ENCODE results near the gene VAT1L. TPM values are rescaled to one million over a fixed set of nuclear protein-coding genes. Genes with fewer than 3 reads are reported as not detected.

Gene VAT1L
- total and polyA plus RNA-seq, 3 experiments from 2014 or later = not detected

DNA sequence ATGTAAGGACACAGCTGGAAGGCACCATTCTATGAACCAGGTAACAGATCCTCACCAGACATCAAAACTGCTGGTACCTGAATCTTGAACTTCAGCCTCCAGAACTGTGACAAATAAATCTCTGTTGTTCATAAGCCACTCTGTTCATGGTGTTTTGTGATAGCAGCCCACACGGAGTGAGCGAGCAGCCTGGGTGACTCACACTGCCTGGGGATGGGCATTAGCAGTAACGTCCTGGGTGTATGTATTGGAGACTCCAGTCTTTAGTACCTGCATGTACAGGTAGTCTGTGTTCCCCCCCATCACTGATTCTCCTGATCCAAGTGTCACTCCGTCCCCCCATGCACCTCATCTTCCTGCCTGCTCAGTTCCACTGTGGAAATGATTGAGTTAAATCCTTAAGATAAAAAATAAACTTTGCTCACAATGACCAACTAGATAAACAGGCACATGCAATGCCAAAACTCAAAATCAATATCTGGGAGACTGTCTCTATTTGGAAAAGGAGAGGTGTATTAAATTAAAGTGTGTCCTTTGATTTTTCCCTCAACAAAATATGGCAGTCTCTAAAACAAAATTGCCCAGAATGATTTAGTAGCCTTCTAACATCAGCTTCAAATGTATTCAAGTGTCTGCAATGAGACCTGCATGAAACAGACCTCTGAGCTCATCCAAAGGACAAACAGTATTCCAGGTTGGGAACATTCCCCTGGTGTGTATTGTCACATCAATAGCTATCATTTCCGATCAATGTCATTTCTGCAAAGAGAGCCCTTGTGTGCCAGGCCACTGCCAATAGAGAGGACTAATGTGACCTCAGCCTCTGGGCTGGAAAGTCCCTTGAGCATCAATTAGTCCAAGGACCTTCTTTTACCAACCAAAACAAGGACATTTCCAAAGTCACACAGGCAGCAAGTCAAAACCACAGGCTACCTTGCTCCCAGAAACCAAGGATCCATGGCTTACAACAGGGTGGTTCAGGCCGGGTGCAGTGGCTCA is 12.2 kb upstream of the VAT1L start:
- no peak overlapping the region for H3K27ac Mint-ChIP-seq
- H3K4me1 Mint-ChIP-seq = no peaks in the 10 kb centered on the region
- no peak overlapping the region for H3K27ac ChIP-seq (ENCODE audit: low read depth, low read length)
- no peak overlapping the region for H3K4me3 Mint-ChIP-seq
- H3K36me3 Mint-ChIP-seq = no peaks in the 10 kb centered on the region
- H3K4me3 ChIP-seq (ENCODE audit: low read length) = no peak overlapping the region
- POLR2A ChIA-PET = no interaction called here
- no peaks in the 10 kb centered on the region for H3K36me3 ChIP-seq (ENCODE audit: insufficient read depth, low read length)
- H3K9me3 Mint-ChIP-seq = peaks cover 0 to 2% (median 0%) of the 10 kb centered on the region in 5 donors
- CTCF ChIA-PET = no interaction called here
- H3K4me1 ChIP-seq (ENCODE audit: insufficient read depth, low read length) = no peaks in the 10 kb centered on the region
- no peaks in the 10 kb centered on the region for H3K9me3 ChIP-seq (ENCODE audit: low read length)
- DNase-seq = no peak
- H3K27me3 ChIP-seq (ENCODE audit: insufficient read depth, low read length, poor library complexity, severe bottlenecking) = no peaks in the 10 kb centered on the region
- H3K27me3 Mint-ChIP-seq = peaks cover 12 to 32% of the 10 kb centered on the region in 2 donors

DNA sequence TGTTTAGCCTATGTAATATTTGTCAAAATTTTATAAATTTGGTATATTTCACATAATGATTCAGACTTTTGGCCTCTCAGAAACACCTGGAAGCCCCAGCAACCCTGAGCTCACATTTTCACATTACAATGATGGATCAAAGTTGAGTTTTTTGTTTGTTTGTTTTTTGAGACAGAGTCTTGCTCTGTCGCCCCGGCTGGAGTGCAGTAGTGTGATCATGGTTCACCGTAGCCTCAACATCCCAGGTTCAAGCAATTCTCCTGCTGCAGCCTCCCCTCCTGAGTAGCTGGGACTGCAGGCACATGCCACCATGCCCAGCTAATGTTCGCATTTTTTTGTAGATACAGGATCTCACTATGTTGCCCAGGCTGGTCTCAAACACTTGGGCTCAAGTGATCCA is 10.6 kb upstream of the VAT1L start:
- CTCF ChIA-PET = no interaction called here
- Mint-ChIP-seq H3K27ac (peak overlapping the region in 1 of 8 donors; percentile 73), H3K9me3 (peaks cover 0 to 2% (median 0%) of the 10 kb centered on the region in 5 donors), H3K4me1 (no peaks in the 10 kb centered on the region), H3K27me3 (peaks cover 12 to 32% of the 10 kb centered on the region in 2 donors), H3K36me3 (no peaks in the 10 kb centered on the region), H3K4me3 (no peak overlapping the region)
- Histone ChIP-seq H3K4me3 (ENCODE audit: low read length) (no peak overlapping the region), H3K4me1 (ENCODE audit: insufficient read depth, low read length) (no peaks in the 10 kb centered on the region), H3K27me3 (ENCODE audit: insufficient read depth, low read length, poor library complexity, severe bottlenecking) (no peaks in the 10 kb centered on the region), H3K36me3 (ENCODE audit: insufficient read depth, low read length) (no peaks in the 10 kb centered on the region), H3K9me3 (ENCODE audit: low read length) (no peaks in the 10 kb centered on the region), H3K27ac (ENCODE audit: low read depth, low read length) (no peak overlapping the region)
- DNase-seq = no peak
- POLR2A ChIA-PET = no interaction called here

DNA sequence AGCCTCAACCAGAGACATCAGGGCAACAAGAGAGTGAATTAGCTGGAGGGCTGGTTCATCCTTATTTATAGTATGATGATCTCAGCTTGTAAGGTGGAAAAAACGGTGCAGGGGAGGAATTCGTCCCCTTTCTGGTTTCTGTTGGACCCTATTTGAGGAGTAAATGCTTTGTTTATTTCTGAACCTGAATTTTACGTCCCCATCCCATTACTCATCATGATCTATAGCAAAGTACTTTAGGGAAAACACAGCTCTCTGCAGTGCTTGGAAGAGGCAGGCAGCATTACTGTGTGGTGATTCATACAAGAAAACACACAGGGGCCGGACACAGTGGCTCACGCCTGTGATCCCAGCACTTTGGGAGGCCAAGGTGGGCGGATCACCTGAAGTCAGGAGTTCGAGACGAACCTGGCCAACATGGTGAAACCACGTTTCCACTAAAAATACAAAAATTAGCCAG is 8.0 kb upstream of the VAT1L start:
- no peaks in the 10 kb centered on the region for H3K36me3 Mint-ChIP-seq
- no peaks in the 10 kb centered on the region for H3K4me1 ChIP-seq (ENCODE audit: insufficient read depth, low read length)
- POLR2A ChIA-PET = no interaction called here
- peaks cover 0 to 2% (median 0%) of the 10 kb centered on the region in 5 donors for H3K9me3 Mint-ChIP-seq
- H3K36me3 ChIP-seq (ENCODE audit: insufficient read depth, low read length) = no peaks in the 10 kb centered on the region
- CTCF ChIA-PET = no interaction called here
- H3K27ac ChIP-seq (ENCODE audit: low read depth, low read length) = no peak overlapping the region
- peaks cover 7 to 17% of the 10 kb centered on the region in 2 donors for H3K27me3 Mint-ChIP-seq
- H3K27ac Mint-ChIP-seq = no peak overlapping the region
- no peaks in the 10 kb centered on the region for H3K27me3 ChIP-seq (ENCODE audit: insufficient read depth, low read length, poor library complexity, severe bottlenecking)
- H3K4me3 Mint-ChIP-seq = no peak overlapping the region
- H3K4me1 Mint-ChIP-seq = no peaks in the 10 kb centered on the region
- no peak for DNase-seq
- H3K4me3 ChIP-seq (ENCODE audit: low read length) = no peak overlapping the region
- H3K9me3 ChIP-seq (ENCODE audit: low read length) = no peaks in the 10 kb centered on the region

DNA sequence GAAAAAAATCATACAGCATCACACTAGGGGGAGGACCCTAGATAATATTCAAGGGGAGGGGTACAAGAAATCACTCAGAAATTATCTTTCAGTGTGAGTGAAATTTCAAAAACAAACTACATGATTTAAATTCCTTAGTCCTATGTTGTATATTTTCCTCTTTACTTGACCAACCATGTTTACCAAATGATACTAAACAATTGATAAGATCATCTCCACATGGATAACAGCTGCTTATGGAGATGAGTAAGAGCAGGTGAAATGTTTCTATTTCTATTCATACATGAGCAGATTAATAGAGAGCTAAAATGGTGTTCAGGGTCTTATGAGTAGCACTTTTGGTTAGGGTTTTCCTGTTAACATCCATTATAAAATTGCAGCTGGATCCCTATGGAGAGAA is 7.3 kb upstream of the VAT1L start:
- H3K4me1 Mint-ChIP-seq = no peaks in the 10 kb centered on the region
- ChIA-PET POLR2A (no interaction called here), CTCF (no interaction called here)

GRCh38 chr16:77782694-77783093 is 5.7 kb upstream of the VAT1L start:
- H3K27ac Mint-ChIP-seq = peak overlapping the region in 1 of 8 donors; percentile 2
- H3K4me1 Mint-ChIP-seq = peaks cover 0 to 5% (median 0%) of the 10 kb centered on the region in 3 donors
- no peak overlapping the region for H3K4me3 Mint-ChIP-seq
- H3K4me1 ChIP-seq (ENCODE audit: insufficient read depth, low read length) = no peaks in the 10 kb centered on the region
- ChIA-PET CTCF (no interaction called here), POLR2A (no interaction called here)
- no peak for DNase-seq
- peaks cover 0 to 2% (median 0%) of the 10 kb centered on the region in 5 donors for H3K9me3 Mint-ChIP-seq
- no peaks in the 10 kb centered on the region for H3K36me3 Mint-ChIP-seq
- no peak overlapping the region for H3K27ac ChIP-seq (ENCODE audit: low read depth, low read length)
- H3K36me3 ChIP-seq (ENCODE audit: insufficient read depth, low read length) = no peaks in the 10 kb centered on the region
- no peak overlapping the region for H3K4me3 ChIP-seq (ENCODE audit: low read length)
- no peaks in the 10 kb centered on the region for H3K9me3 ChIP-seq (ENCODE audit: low read length)
- H3K27me3 ChIP-seq (ENCODE audit: insufficient read depth, low read length, poor library complexity, severe bottlenecking) = peaks cover 7% of the 10 kb centered on the region
- H3K27me3 Mint-ChIP-seq = peaks cover 23 to 36% of the 10 kb centered on the region in 2 donors

More for the DNA sequence above, 7.3 kb upstream of the VAT1L start:
- Mint-ChIP-seq H3K27ac (no peak overlapping the region), H3K4me3 (no peak overlapping the region), H3K9me3 (peaks cover 0 to 2% (median 0%) of the 10 kb centered on the region in 5 donors), H3K27me3 (peaks cover 9 to 21% of the 10 kb centered on the region in 2 donors), H3K36me3 (no peaks in the 10 kb centered on the region)
- Histone ChIP-seq H3K27ac (ENCODE audit: low read depth, low read length) (no peak overlapping the region), H3K9me3 (ENCODE audit: low read length) (no peaks in the 10 kb centered on the region), H3K4me1 (ENCODE audit: insufficient read depth, low read length) (no peaks in the 10 kb centered on the region), H3K36me3 (ENCODE audit: insufficient read depth, low read length) (no peaks in the 10 kb centered on the region), H3K27me3 (ENCODE audit: insufficient read depth, low read length, poor library complexity, severe bottlenecking) (no peaks in the 10 kb centered on the region), H3K4me3 (ENCODE audit: low read length) (no peak overlapping the region)
- DNase-seq = no peak

GRCh38 chr16:77784441-77785372 is 3.7 kb upstream of the VAT1L start:
- H3K4me3 ChIP-seq (ENCODE audit: low read length) = no peak overlapping the region
- H3K9me3 Mint-ChIP-seq = peaks cover 0 to 2% (median 0%) of the 10 kb centered on the region in 5 donors
- H3K4me3 Mint-ChIP-seq = no peak overlapping the region
- H3K4me1 Mint-ChIP-seq = peaks cover 9 to 10% (median 10%) of the 10 kb centered on the region in 3 donors
- CTCF ChIA-PET = no interaction called here
- no peaks in the 10 kb centered on the region for H3K36me3 Mint-ChIP-seq
- H3K27me3 ChIP-seq (ENCODE audit: insufficient read depth, low read length, poor library complexity, severe bottlenecking) = peaks cover 18% of the 10 kb centered on the region
- POLR2A ChIA-PET = no interaction called here
- peaks cover 27 to 47% of the 10 kb centered on the region in 2 donors for H3K27me3 Mint-ChIP-seq
- no peak overlapping the region for H3K27ac Mint-ChIP-seq
- H3K9me3 ChIP-seq (ENCODE audit: low read length) = no peaks in the 10 kb centered on the region
- H3K27ac ChIP-seq (ENCODE audit: low read depth, low read length) = no peak overlapping the region
- no peaks in the 10 kb centered on the region for H3K36me3 ChIP-seq (ENCODE audit: insufficient read depth, low read length)
- H3K4me1 ChIP-seq (ENCODE audit: insufficient read depth, low read length) = no peaks in the 10 kb centered on the region
- DNase-seq = no peak

- Histone ChIP-seq H3K4me1 (ENCODE audit: insufficient read depth, low read length) (no peaks in the 10 kb centered on the region), H3K4me3 (ENCODE audit: low read length) (no peak overlapping the region), H3K36me3 (ENCODE audit: insufficient read depth, low read length) (no peaks in the 10 kb centered on the region), H3K27ac (ENCODE audit: low read depth, low read length) (no peak overlapping the region), H3K9me3 (ENCODE audit: low read length) (no peaks in the 10 kb centered on the region), H3K27me3 (ENCODE audit: insufficient read depth, low read length, poor library complexity, severe bottlenecking) (peaks cover 24% of the 10 kb centered on the region)
- POLR2A ChIA-PET = no interaction called here
- no peaks in the 10 kb centered on the region for H3K36me3 Mint-ChIP-seq
- CTCF ChIA-PET = no interaction called here
- no peak overlapping the region for H3K4me3 Mint-ChIP-seq
- H3K4me1 Mint-ChIP-seq = peaks cover 9 to 10% (median 10%) of the 10 kb centered on the region in 3 donors
- H3K9me3 Mint-ChIP-seq = peaks cover 0 to 2% (median 0%) of the 10 kb centered on the region in 5 donors
- DNase-seq = no peak
- H3K27me3 Mint-ChIP-seq = peaks cover 31 to 47% of the 10 kb centered on the region in 2 donors
- no peak overlapping the region for H3K27ac Mint-ChIP-seq
Measured at GRCh38 chr16:77785373-77785764, 3.0 kb upstream of the VAT1L start.
